Measurements from ENCODE around the gene ETS1.

The ETS1 gene

DNA sequence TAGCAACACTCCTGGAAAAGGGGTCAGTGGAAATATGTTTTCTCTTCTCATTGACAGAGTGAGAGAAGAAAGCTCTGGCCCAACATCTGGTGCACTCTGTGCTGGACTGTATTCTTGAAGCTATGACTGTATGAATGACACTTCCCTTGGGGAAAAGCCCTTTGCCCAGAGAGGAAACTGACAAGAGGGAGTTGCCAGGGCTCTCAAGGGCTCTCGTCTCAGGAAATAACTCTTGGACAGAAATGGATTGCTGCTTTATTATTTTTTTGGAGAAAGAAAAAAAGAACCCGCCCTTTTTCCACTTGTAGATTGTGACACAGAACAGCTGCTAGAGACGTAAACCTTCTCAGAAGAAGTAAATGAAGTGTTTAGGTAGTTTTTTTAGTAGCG lies 11.4 kb downstream of the ETS1 start:
- Histone ChIP-seq H3K4me1 (ENCODE audit: control insufficient read depth, insufficient read depth, low read length) (peaks cover 14% of the 10 kb centered on the region), H3K27me3 (replicated peaks; ENCODE audit: control insufficient read depth, insufficient read depth, low read length) (peaks cover 6% of the 10 kb centered on the region), H3K9me3 (ENCODE audit: control insufficient read depth, low read length) (no peaks in the 10 kb centered on the region), H3K9ac (ENCODE audit: low read length) (no peak overlapping the region), H3K4me3 (ENCODE audit: low read length) (no peak overlapping the region), H3K36me3 (ENCODE audit: control insufficient read depth, insufficient read depth, low read length, severe bottlenecking) (no peaks in the 10 kb centered on the region)
- DNase-seq (ENCODE audit: low read depth) = no peak

DNA sequence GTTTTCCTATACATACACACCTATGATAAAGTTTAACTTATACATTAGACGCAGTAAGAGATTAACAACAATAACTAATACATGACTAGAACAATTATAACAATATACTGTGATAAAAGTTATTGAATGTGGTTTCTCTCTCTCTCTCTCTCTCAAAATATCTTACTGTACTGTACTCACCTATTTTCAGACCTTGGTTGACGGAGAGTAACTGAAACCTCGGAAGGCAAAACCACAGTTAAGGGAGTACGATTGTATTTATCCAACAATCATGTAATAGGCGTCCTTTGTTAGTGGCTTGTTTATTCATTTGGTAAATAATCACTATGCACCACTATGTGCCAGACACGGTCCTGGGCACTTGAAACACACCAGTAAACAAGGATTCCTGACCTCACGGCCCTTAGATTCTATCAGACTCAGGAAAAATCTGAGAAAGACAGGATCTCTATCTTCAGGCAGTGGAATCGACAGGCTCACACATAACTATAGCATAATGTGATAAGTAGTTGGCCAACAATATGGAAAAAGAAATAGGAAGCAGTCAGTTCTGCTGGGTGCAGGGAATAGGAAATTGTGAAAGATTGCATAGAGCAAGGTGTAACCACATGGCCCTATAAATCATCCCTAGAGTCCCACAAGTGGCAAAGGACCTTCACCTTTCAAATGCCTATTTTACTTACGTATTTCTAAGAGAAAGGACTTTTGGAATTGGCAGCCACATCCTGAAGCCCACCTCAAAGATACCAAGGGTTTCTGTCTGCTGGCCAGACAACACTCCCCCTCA lies 12.0 kb downstream of the ETS1 start:
- DNase-seq (ENCODE audit: low read depth) = no peak
- Histone ChIP-seq H3K9ac (ENCODE audit: low read length) (no peak overlapping the region), H3K36me3 (ENCODE audit: control insufficient read depth, insufficient read depth, low read length, severe bottlenecking) (no peaks in the 10 kb centered on the region), H3K4me3 (ENCODE audit: low read length) (no peak overlapping the region), H3K9me3 (ENCODE audit: control insufficient read depth, low read length) (no peaks in the 10 kb centered on the region), H3K4me1 (ENCODE audit: control insufficient read depth, insufficient read depth, low read length) (peaks cover 14% of the 10 kb centered on the region), H3K27me3 (replicated peaks; ENCODE audit: control insufficient read depth, insufficient read depth, low read length) (peaks cover 6% of the 10 kb centered on the region)

DNA sequence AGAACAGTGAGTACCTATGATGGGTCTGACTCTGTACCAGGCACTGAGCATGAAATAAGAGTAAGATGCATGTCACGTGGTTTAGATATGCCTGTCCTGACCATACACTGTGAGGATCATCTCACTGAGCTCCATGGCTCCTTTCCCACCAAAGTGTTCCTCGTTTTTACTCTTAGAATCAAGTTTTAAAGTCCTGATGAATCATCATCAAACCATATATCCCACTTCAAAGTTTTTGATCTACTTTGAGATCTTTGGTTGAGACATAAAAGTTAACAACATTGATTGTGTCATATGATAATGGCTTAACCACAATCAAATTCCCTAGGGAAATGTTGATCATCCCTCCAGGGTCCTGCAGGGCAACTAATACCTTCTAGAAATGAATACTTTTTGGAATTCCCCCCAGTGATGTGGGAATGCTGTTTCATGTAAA lies 12.8 kb downstream of the ETS1 start:
- Histone ChIP-seq H3K4me1 (ENCODE audit: control insufficient read depth, insufficient read depth, low read length) (peaks cover 14% of the 10 kb centered on the region), H3K9me3 (ENCODE audit: control insufficient read depth, low read length) (no peaks in the 10 kb centered on the region), H3K27me3 (replicated peaks; ENCODE audit: control insufficient read depth, insufficient read depth, low read length) (peaks cover 6% of the 10 kb centered on the region), H3K4me3 (ENCODE audit: low read length) (no peak overlapping the region), H3K36me3 (ENCODE audit: control insufficient read depth, insufficient read depth, low read length, severe bottlenecking) (no peaks in the 10 kb centered on the region), H3K9ac (ENCODE audit: low read length) (no peak overlapping the region)
- no peak for DNase-seq (ENCODE audit: low read depth)

GRCh38 chr11:128573638-128574037 lies 13.7 kb downstream of the ETS1 start:
- no peaks in the 10 kb centered on the region for H3K9me3 ChIP-seq (ENCODE audit: control insufficient read depth, low read length)
- H3K4me3 ChIP-seq (ENCODE audit: low read length) = no peak overlapping the region
- no peaks in the 10 kb centered on the region for H3K36me3 ChIP-seq (ENCODE audit: control insufficient read depth, insufficient read depth, low read length, severe bottlenecking)
- no peak overlapping the region for H3K9ac ChIP-seq (ENCODE audit: low read length)
- H3K27me3 ChIP-seq (replicated peaks; ENCODE audit: control insufficient read depth, insufficient read depth, low read length) = peaks cover 6% of the 10 kb centered on the region
- H3K4me1 ChIP-seq (ENCODE audit: control insufficient read depth, insufficient read depth, low read length) = peaks cover 14% of the 10 kb centered on the region
- no peak for DNase-seq (ENCODE audit: low read depth)

GRCh38 chr11:128572965-128573364 lies 14.4 kb downstream of the ETS1 start:
- DNase-seq (ENCODE audit: low read depth) = no peak
- Histone ChIP-seq H3K9ac (ENCODE audit: low read length) (no peak overlapping the region), H3K27me3 (replicated peaks; ENCODE audit: control insufficient read depth, insufficient read depth, low read length) (peaks cover 9% of the 10 kb centered on the region), H3K9me3 (ENCODE audit: control insufficient read depth, low read length) (no peaks in the 10 kb centered on the region), H3K4me1 (ENCODE audit: control insufficient read depth, insufficient read depth, low read length) (peaks cover 14% of the 10 kb centered on the region), H3K36me3 (ENCODE audit: control insufficient read depth, insufficient read depth, low read length, severe bottlenecking) (no peaks in the 10 kb centered on the region), H3K4me3 (ENCODE audit: low read length) (no peak overlapping the region)

DNA sequence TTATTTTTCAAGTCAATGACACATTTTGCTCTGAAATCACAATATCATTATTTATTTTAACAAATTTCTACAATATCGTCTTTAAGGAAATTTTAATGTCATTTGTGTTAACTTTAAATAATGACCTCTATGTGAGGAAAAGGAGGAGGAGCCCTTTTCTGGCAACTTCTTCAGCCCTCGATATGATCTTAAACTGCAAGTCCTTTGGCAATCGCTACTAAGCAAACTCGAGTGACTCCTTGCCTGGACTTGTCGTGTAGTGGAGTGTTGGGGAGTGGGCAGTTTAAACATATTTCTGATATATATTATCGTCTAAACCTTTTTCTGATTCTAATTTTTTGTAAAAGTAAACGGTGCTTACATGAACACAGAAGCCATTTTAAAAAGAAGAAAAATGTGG lies 16.7 kb downstream of the ETS1 start:
- Histone ChIP-seq H3K27me3 (replicated peaks; ENCODE audit: control insufficient read depth, insufficient read depth, low read length) (peaks cover 6% of the 10 kb centered on the region), H3K9me3 (ENCODE audit: control insufficient read depth, low read length) (no peaks in the 10 kb centered on the region), H3K4me3 (ENCODE audit: low read length) (no peak overlapping the region), H3K36me3 (ENCODE audit: control insufficient read depth, insufficient read depth, low read length, severe bottlenecking) (no peaks in the 10 kb centered on the region), H3K4me1 (ENCODE audit: control insufficient read depth, insufficient read depth, low read length) (peaks cover 6% of the 10 kb centered on the region), H3K9ac (ENCODE audit: low read length) (no peak overlapping the region)
- DNase-seq (ENCODE audit: low read depth) = no peak

DNA sequence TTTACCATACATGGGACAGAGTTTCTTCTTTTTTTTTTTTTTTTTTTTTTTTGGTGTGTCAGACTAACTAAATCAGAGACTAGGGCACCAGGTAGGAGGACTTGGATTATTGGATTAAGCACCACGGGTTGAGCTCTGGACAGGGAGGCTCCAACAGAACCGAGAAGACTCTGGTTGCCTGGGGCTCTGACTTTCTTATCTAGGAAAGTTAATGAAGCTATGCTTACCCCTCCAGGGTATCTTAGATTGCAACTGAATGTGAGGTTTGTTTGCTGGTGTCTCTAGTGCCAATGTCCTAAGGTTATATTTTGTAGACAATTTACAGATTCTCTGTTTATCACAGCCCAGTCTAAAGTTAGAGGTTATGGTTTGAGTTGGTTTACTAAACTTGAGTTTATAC lies 18.1 kb downstream of the ETS1 start:
- H3K4me1 ChIP-seq (ENCODE audit: control insufficient read depth, insufficient read depth, low read length) = peaks cover 6% of the 10 kb centered on the region
- H3K4me3 ChIP-seq (ENCODE audit: low read length) = no peak overlapping the region
- H3K36me3 ChIP-seq (ENCODE audit: control insufficient read depth, insufficient read depth, low read length, severe bottlenecking) = no peaks in the 10 kb centered on the region
- peaks cover 6% of the 10 kb centered on the region for H3K27me3 ChIP-seq (replicated peaks; ENCODE audit: control insufficient read depth, insufficient read depth, low read length)
- no peak overlapping the region for H3K9ac ChIP-seq (ENCODE audit: low read length)
- H3K9me3 ChIP-seq (ENCODE audit: control insufficient read depth, low read length) = no peaks in the 10 kb centered on the region
- no peak for DNase-seq (ENCODE audit: low read depth)

- Histone ChIP-seq H3K4me3 (ENCODE audit: low read length) (no peak overlapping the region), H3K4me1 (ENCODE audit: control insufficient read depth, insufficient read depth, low read length) (peaks cover 6% of the 10 kb centered on the region), H3K36me3 (ENCODE audit: control insufficient read depth, insufficient read depth, low read length, severe bottlenecking) (no peaks in the 10 kb centered on the region), H3K9ac (ENCODE audit: low read length) (no peak overlapping the region), H3K27me3 (replicated peaks; ENCODE audit: control insufficient read depth, insufficient read depth, low read length) (peaks cover 6% of the 10 kb centered on the region), H3K9me3 (ENCODE audit: control insufficient read depth, low read length) (no peaks in the 10 kb centered on the region)
- no peak for DNase-seq (ENCODE audit: low read depth)
Measured at GRCh38 chr11:128568166-128568778, 19.1 kb downstream of the ETS1 start.

GRCh38 chr11:128567130-128567529 lies 20.2 kb downstream of the ETS1 start:
- H3K9me3 ChIP-seq (ENCODE audit: control insufficient read depth, low read length) = no peaks in the 10 kb centered on the region
- no peak for DNase-seq (ENCODE audit: low read depth)
- peaks cover 6% of the 10 kb centered on the region for H3K4me1 ChIP-seq (ENCODE audit: control insufficient read depth, insufficient read depth, low read length)

DNA sequence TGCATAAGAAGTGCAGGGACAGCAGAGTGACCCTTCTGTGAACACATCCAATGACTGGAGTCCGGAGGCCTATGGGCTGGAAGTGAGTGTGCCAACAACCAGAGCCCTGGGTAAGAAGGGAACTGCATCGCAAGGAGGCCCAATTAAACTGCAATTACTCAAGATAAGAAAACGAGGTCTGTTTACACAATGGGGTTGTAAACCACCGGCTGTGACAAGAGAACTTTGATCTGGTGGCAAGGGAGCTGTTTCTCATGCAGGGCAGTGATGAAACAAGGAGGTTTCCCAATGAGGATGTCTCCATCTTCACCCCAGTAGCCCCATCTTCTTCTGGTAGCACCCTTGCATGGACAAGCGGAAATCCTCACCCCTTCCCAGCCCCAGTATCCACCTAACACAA lies 21.5 kb downstream of the ETS1 start:
- Histone ChIP-seq H3K4me3 (ENCODE audit: low read length) (no peak overlapping the region), H3K9me3 (ENCODE audit: control insufficient read depth, low read length) (no peaks in the 10 kb centered on the region), H3K9ac (ENCODE audit: low read length) (no peak overlapping the region), H3K36me3 (ENCODE audit: control insufficient read depth, insufficient read depth, low read length, severe bottlenecking) (no peaks in the 10 kb centered on the region), H3K4me1 (ENCODE audit: control insufficient read depth, insufficient read depth, low read length) (peaks cover 6% of the 10 kb centered on the region), H3K27me3 (replicated peaks; ENCODE audit: control insufficient read depth, insufficient read depth, low read length) (peaks cover 6% of the 10 kb centered on the region)
- DNase-seq (ENCODE audit: low read depth) = no peak

More at GRCh38 chr11:128567130-128567529, 20.2 kb downstream of the ETS1 start:
- H3K9ac ChIP-seq (ENCODE audit: low read length) = no peak overlapping the region
- no peak overlapping the region for H3K4me3 ChIP-seq (ENCODE audit: low read length)
- H3K27me3 ChIP-seq (replicated peaks; ENCODE audit: control insufficient read depth, insufficient read depth, low read length) = peaks cover 6% of the 10 kb centered on the region
- H3K36me3 ChIP-seq (ENCODE audit: control insufficient read depth, insufficient read depth, low read length, severe bottlenecking) = no peaks in the 10 kb centered on the region

DNA sequence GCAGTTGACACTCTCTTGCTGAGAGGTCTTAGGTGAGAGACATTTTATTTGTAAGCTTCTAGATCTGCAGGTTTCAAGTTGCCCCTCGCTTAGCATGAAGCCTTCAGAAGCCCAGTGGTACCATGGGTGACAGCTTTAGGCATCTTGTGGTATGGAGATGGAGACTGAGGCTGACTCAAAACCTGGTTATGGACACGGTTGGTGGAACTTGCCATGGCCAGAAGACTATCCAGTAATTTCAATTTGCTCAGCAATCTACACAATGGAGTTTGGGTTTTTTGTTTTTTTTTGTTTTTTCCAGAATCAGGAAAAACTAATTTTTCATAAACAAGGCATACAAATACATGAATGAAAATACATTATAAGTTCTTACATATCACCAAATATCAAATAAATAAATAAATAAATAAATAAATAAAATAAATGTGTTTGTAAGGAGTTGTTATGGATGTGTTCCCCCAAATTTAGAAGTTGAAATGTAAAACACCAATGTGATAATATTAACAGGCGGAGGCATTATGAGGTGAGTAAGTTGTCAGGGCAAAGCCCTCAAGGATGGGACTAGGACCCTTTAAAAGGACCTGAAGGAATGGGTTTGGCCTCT lies 22.6 kb downstream of the ETS1 start:
- H3K4me1 ChIP-seq (ENCODE audit: control insufficient read depth, insufficient read depth, low read length) = peaks cover 6% of the 10 kb centered on the region
- H3K36me3 ChIP-seq (ENCODE audit: control insufficient read depth, insufficient read depth, low read length, severe bottlenecking) = no peaks in the 10 kb centered on the region
- peaks cover 6% of the 10 kb centered on the region for H3K27me3 ChIP-seq (replicated peaks; ENCODE audit: control insufficient read depth, insufficient read depth, low read length)
- no peak overlapping the region for H3K4me3 ChIP-seq (ENCODE audit: low read length)
- no peak overlapping the region for H3K9ac ChIP-seq (ENCODE audit: low read length)
- H3K9me3 ChIP-seq (ENCODE audit: control insufficient read depth, low read length) = no peaks in the 10 kb centered on the region
- no peak for DNase-seq (ENCODE audit: low read depth)
